SK-N-SH (cell line): Measurements from ENCODE around the gene MAD2L1. TPM values are rescaled to one million over a fixed set of nuclear protein-coding genes. Genes with fewer than 3 reads are reported as not detected.

Experiments
- CTCF ChIA-PET: fragments of 300-600, 350-600 bp; formaldehyde crosslinking; extraction: SDS; loops from one replicate; lab custom pipeline; 2021; lab: Yijun Ruan, JAX
- POLR2A ChIA-PET: fragments of 350-600 bp; sonication (Branson Sonifier 250); formaldehyde crosslinking; extraction: SDS; loops from one replicate; lab custom pipeline; 2020; ENCODE audit warnings: antibody characterized with exemption, inconsistent platforms; lab: Yijun Ruan, JAX
- DNase-seq: peaks from one replicate; pipeline ENCODE4 v3.0.0; 2012
- H2AFZ ChIP-seq: fragments of 200-600 bp; sonication (generic); 2 replicates; pipeline ENCODE4 v1.8.1; 2016; ENCODE audit warnings: antibody characterized with exemption, mild to moderate bottlenecking, low read depth
- H3F3A ChIP-seq: fragments of 200-600 bp; sonication (generic); replicated peaks from 2 replicates; pipeline ENCODE3; 2016; ENCODE audit warnings: antibody characterized with exemption, mild to moderate bottlenecking; ENCODE audit not compliant: insufficient read depth
- H3K27ac ChIP-seq, 2 experiments: fragments of 200-500 bp in 1 of 2; fragments of 200-600 bp in 1 of 2; sonication (Bioruptor generic) in 1 of 2; sonication (generic), shearing (Covaris generic) in 1 of 2; 2 replicates each; pipeline versions ENCODE4 v1.5.1 to v1.6.1; 2014 to 2016; ENCODE audit warnings: low read depth in 2 of 2, inconsistent platforms in 1 of 2, low read length in 1 of 2, mild to moderate bottlenecking in 1 of 2, mixed read lengths in 1 of 2
- H3K27me3 ChIP-seq: fragments of 200-600 bp; sonication (generic), shearing (Covaris generic); 2 replicates; pipeline ENCODE4 v1.6.1; 2016; ENCODE audit warnings: mixed run types; ENCODE audit not compliant: insufficient read depth
- H3K36me3 ChIP-seq, 2 experiments: fragments of 200-500 bp in 1 of 2; fragments of 200-600 bp in 1 of 2; sonication (Bioruptor generic) in 1 of 2; sonication (generic) in 1 of 2; replicated peaks in 1 of 2; 2 replicates each; pipeline versions ENCODE3 to v1.5.1; 2014 to 2016; ENCODE audit warnings: low read length in 1 of 2, mild to moderate bottlenecking in 1 of 2; ENCODE audit not compliant: insufficient read depth in 2 of 2, control insufficient read depth in 1 of 2
- H3K4me1 ChIP-seq, 2 experiments: fragments of 200-500 bp in 1 of 2; fragments of 200-600 bp in 1 of 2; sonication (Bioruptor generic) in 1 of 2; sonication (generic), shearing (Covaris generic) in 1 of 2; 2 replicates each; pipeline versions ENCODE4 v1.5.1 to v1.6.1; 2014 to 2016; ENCODE audit warnings: low read depth in 1 of 2, low read length in 1 of 2, mixed run types in 1 of 2; ENCODE audit not compliant: insufficient read depth in 2 of 2, control insufficient read depth in 1 of 2
- H3K4me2 ChIP-seq: fragments of 200-600 bp; sonication (generic), shearing (Covaris generic); 2 replicates; pipeline ENCODE4 v1.6.1; 2017; ENCODE audit warnings: mixed run types
- H3K4me3 ChIP-seq, 2 experiments: fragments of 200-500 bp in 1 of 2; fragments of 200-600 bp in 1 of 2; sonication (Bioruptor generic) in 1 of 2; sonication (generic), shearing (Covaris generic) in 1 of 2; 2 replicates each; pipeline versions ENCODE4 v1.5.1 to v1.8.1; 2014 to 2016; ENCODE audit warnings: low read depth in 2 of 2, inconsistent platforms in 1 of 2, low read length in 1 of 2, mild to moderate bottlenecking in 1 of 2, mixed read lengths in 1 of 2, moderate library complexity in 1 of 2
- H3K79me2 ChIP-seq: fragments of 200-600 bp; sonication (generic); 2 replicates; pipeline ENCODE4 v1.8.1; 2017; ENCODE audit warnings: mild to moderate bottlenecking; ENCODE audit not compliant: insufficient read depth
- H3K9ac ChIP-seq: fragments of 200-600 bp; sonication (generic); 2 replicates; pipeline ENCODE4 v1.6.1; 2017; ENCODE audit warnings: mixed run types
- H3K9me2 ChIP-seq: fragments of 200-600 bp; sonication (generic); 2 replicates; pipeline ENCODE4 v1.6.1; 2017; ENCODE audit warnings: mixed run types
- H3K9me3 ChIP-seq: fragments of 200-600 bp; sonication (generic); 2 replicates; pipeline ENCODE4 v1.6.1; 2017; ENCODE audit warnings: mixed run types, mild to moderate bottlenecking, moderate library complexity
- H4K20me1 ChIP-seq: fragments of 200-600 bp; sonication (generic); 2 replicates; pipeline ENCODE4 v1.6.1; 2017; ENCODE audit warnings: mild to moderate bottlenecking, mixed run types; ENCODE audit not compliant: insufficient read depth
- CHD2 ChIP-seq: fragments of 150-350 bp; IDR thresholded peaks from 2 replicates; pipeline ENCODE4 v1.6.1; 2018; ENCODE audit warnings: low read length; ENCODE audit not compliant: partially characterized antibody
- CTCF ChIP-seq: fragments of 200-600 bp; sonication (generic); IDR thresholded peaks from 2 replicates; pipeline ENCODE4 v1.6.1; 2017; ENCODE audit warnings: antibody characterized with exemption, mild to moderate bottlenecking, moderate library complexity
- EZH2phosphoT487 ChIP-seq: fragments of 200-600 bp; sonication (generic); IDR thresholded peaks from 2 replicates; pipeline ENCODE4 v1.6.1; 2017; ENCODE audit warnings: low read depth, mixed run types, mild to moderate bottlenecking, antibody characterized with exemption, moderate library complexity, borderline replicate concordance
- FOSL2 ChIP-seq: IDR thresholded peaks from 2 replicates; pipeline ENCODE4 v1.4.0; 2012; ENCODE audit warnings: low read depth, mild to moderate bottlenecking, moderate library complexity, borderline replicate concordance
- GABPA ChIP-seq: IDR thresholded peaks from 2 replicates; pipeline ENCODE4 v1.4.0; 2012; ENCODE audit warnings: low read depth, mild to moderate bottlenecking
- GATA2 ChIP-seq: sonication (generic); formaldehyde crosslinking; IDR thresholded peaks from 2 replicates; pipeline ENCODE4 v1.5.0; 2020; ENCODE audit warnings: mild to moderate bottlenecking, missing genetic modification reagents
- IRF3 ChIP-seq: fragments of 150-350 bp; IDR thresholded peaks from 2 replicates; pipeline ENCODE4 v1.6.1; 2016; ENCODE audit warnings: mild to moderate bottlenecking, low read depth, low read length
- JUND ChIP-seq: IDR thresholded peaks from 2 replicates; pipeline ENCODE4 v1.4.0; 2012
- MEF2A ChIP-seq: IDR thresholded peaks from 2 replicates; pipeline ENCODE4 v1.4.0; 2012; ENCODE audit warnings: low read depth, borderline replicate concordance
- MXI1 ChIP-seq: IDR thresholded peaks from 2 replicates; pipeline ENCODE4 v1.6.1; 2012; ENCODE audit warnings: mild to moderate bottlenecking, low read depth, low read length, improper control_type of control experiment
- NFIC ChIP-seq: IDR thresholded peaks from 2 replicates; pipeline ENCODE4 v1.4.0; 2012; ENCODE audit warnings: borderline replicate concordance
- NRF1 ChIP-seq: IDR thresholded peaks from 2 replicates; pipeline ENCODE4 v1.6.1; 2012; ENCODE audit warnings: low read depth, mild to moderate bottlenecking, low read length
- POLR2AphosphoS5 ChIP-seq: IDR thresholded peaks from 2 replicates; pipeline ENCODE4 v1.6.1; 2012; ENCODE audit warnings: low read depth, low read length
- RAD21 ChIP-seq: IDR thresholded peaks from 2 replicates; pipeline ENCODE4 v1.6.1; 2012; ENCODE audit warnings: mild to moderate bottlenecking, low read length
- RCOR1 ChIP-seq: fragments of 150-350 bp; IDR thresholded peaks from 2 replicates; pipeline ENCODE4 v1.6.1; 2017; ENCODE audit warnings: antibody characterized with exemption, low read length
- RFX5 ChIP-seq: IDR thresholded peaks from 2 replicates; pipeline ENCODE4 v1.6.1; 2012; ENCODE audit warnings: mild to moderate bottlenecking, improper control_type of control experiment, low read length
- RXRA ChIP-seq: IDR thresholded peaks from 2 replicates; pipeline ENCODE4 v1.4.0; 2012; ENCODE audit warnings: low read depth, mild to moderate bottlenecking, borderline replicate concordance
- TAF1 ChIP-seq: IDR thresholded peaks from 2 replicates; pipeline ENCODE4 v1.6.1; 2012; ENCODE audit warnings: low read depth, mild to moderate bottlenecking, low read length, moderate library complexity, borderline replicate concordance
- YY1 ChIP-seq: IDR thresholded peaks from 2 replicates; pipeline ENCODE4 v1.4.0; 2012; ENCODE audit warnings: low read depth, mild to moderate bottlenecking
- WGBS: methylation state at CpG from one replicate; pipeline ENCODE4 v1.1.6; 2017; ENCODE audit warnings: low lambda C conversion rate; 5-methylcytosine and 5-hydroxymethylcytosine counted together
- polyA plus RNA-seq, 3 experiments: library from polyadenylated mRNA; depleted of rRNA; stranded (reverse); fragments of >200 nt; gene quantifications; 2 replicates each; pipeline ENCODE4 v1.2.3, GENCODE V29; 2012
- TF ChIP-seq, protein P1 (sequence below): fragments of 150-350 bp; IDR thresholded peaks from 2 replicates; pipeline ENCODE4 v1.6.1; 2017; ENCODE audit warnings: antibody characterized with exemption, low read length, low read depth, borderline replicate concordance

The MAD2L1 gene
- polyA plus RNA-seq, 1 of the 3 experiments (the other 2 are of a cell fraction), result 37.4 TPM

- H3K9me3 ChIP-seq, result no peaks in the 10 kb centered on the region
- H3K4me3 ChIP-seq, result no peak overlapping the region
- H3K4me1 ChIP-seq, result peaks cover 0 to 3% of the 10 kb centered on the region in 2 experiments; a peak in 2 of 4 replicates
- CTCF ChIA-PET, result interaction anchor here (0.6 to 11.2 kb wide), 5 partner anchors 15 to 496 kb away, joined by 3 to 192 read pairs (median 3); partner anchors contain the start of gene PDE5A
- no peak for TF ChIP-seq MXI1
- TF ChIP-seq CTCF, result no peak
- TF ChIP-seq JUND, result no peak
- TF ChIP-seq EZH2phosphoT487, result no peak
- TF ChIP-seq, protein P1, sequence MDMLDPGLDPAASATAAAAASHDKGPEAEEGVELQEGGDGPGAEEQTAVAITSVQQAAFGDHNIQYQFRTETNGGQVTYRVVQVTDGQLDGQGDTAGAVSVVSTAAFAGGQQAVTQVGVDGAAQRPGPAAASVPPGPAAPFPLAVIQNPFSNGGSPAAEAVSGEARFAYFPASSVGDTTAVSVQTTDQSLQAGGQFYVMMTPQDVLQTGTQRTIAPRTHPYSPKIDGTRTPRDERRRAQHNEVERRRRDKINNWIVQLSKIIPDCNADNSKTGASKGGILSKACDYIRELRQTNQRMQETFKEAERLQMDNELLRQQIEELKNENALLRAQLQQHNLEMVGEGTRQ, result no peak
- no peak for TF ChIP-seq RAD21
- TF ChIP-seq CHD2, result no peak
- no peak for TF ChIP-seq NFIC
- TF ChIP-seq IRF3, result no peak
- TF ChIP-seq RCOR1, result no peak
- TF ChIP-seq YY1, result no peak
- no peak for TF ChIP-seq RFX5
- no peak for TF ChIP-seq MEF2A
- no peak for TF ChIP-seq GATA2 (CRISPR knock-in tag)
- no peak for TF ChIP-seq RXRA
- TF ChIP-seq POLR2AphosphoS5, result no peak
- no peak for TF ChIP-seq FOSL2
- TF ChIP-seq GABPA, result no peak
- no peak for TF ChIP-seq TAF1
- no peak for TF ChIP-seq NRF1
- TF ChIP-seq, all 33 proteins: peak for 0
- Histone ChIP-seq H3F3A (peaks cover 3% of the 10 kb centered on the region), H3K36me3 (peaks cover 6 to 17% of the 10 kb centered on the region in 2 experiments), H3K9ac (no peak overlapping the region), H4K20me1 (no peaks in the 10 kb centered on the region), H3K27ac (no peak overlapping the region), H2AFZ (no peak overlapping the region), H3K27me3 (no peaks in the 10 kb centered on the region), H3K4me2 (no peak overlapping the region), H3K79me2 (peaks cover 5% of the 10 kb centered on the region; the same call in 1 of the 2 replicates), H3K9me2 (no peaks in the 10 kb centered on the region)
- 68% methylated on average over 1 of the region's 1 CpG for WGBS
- DNase-seq, result no peak
- POLR2A ChIA-PET, result no interaction called here
Measured at GRCh38 chr4:120053911-120054310, 12.7 kb downstream of the MAD2L1 start.
